Naive thymus-derived CD8-positive, alpha-beta T cell (primary cell): ENCODE data around the gene HEATR5B. TPM values are rescaled to one million over a fixed set of nuclear protein-coding genes. Genes with fewer than 3 reads are reported as not detected.

Experiments used
- ATAC-seq, 2 donors: fragments of 150-1000 bp; cut with Tn5 transposase in 1 of 2; sonication (Bioruptor Pico), chemical (Tn5 transposase) in 1 of 2; 1 replicate in 1 of 2; 2 replicates in 1 of 2; pipeline ENCODE4 v1.10.0; 2021; ENCODE audit warnings: mild to moderate bottlenecking in 2 of 2, moderate library complexity in 2 of 2
- POLR2A ChIA-PET: fragments of 350-600 bp; sonication (Branson Sonifier 250); formaldehyde crosslinking; loops from one replicate; lab custom pipeline; 2021; ENCODE audit warnings: antibody characterized with exemption; lab: Charles Lee
- DNase-seq, 10 donors: peaks; one replicate each; pipeline versions ENCODE4 v3.0.0 to v3.0.0-alpha.2; 2020 to 2022
- H3K27ac Mint-ChIP-seq, 10 donors: one replicate each; pipeline ENCODE4 v1.8.0; 2020 to 2022; ENCODE audit warnings: mild to moderate bottlenecking in 10 of 10, mixed read lengths in 10 of 10, moderate library complexity in 4 of 10, inconsistent platforms in 1 of 10
- H3K27me3 Mint-ChIP-seq, 5 donors: one replicate each; pipeline ENCODE4 v1.8.0; 2021 to 2022; ENCODE audit warnings: mixed read lengths in 5 of 5
- H3K36me3 Mint-ChIP-seq, 3 donors: one replicate each; pipeline ENCODE4 v1.8.0; 2020 to 2022; ENCODE audit warnings: mixed read lengths in 3 of 3, mild to moderate bottlenecking in 2 of 3, inconsistent platforms in 1 of 3
- H3K4me1 Mint-ChIP-seq, 4 donors: one replicate each; pipeline ENCODE4 v1.8.0; 2021 to 2022; ENCODE audit warnings: mixed read lengths in 4 of 4
- H3K4me3 Mint-ChIP-seq, 10 donors: one replicate each; pipeline ENCODE4 v1.8.0; 2020 to 2022; ENCODE audit warnings: mild to moderate bottlenecking in 10 of 10, mixed read lengths in 10 of 10, moderate library complexity in 6 of 10, inconsistent platforms in 1 of 10
- H3K9me3 Mint-ChIP-seq, 9 donors: one replicate each; pipeline ENCODE4 v1.8.0; 2020 to 2022; ENCODE audit warnings: mixed read lengths in 9 of 9, mild to moderate bottlenecking in 3 of 9, inconsistent platforms in 1 of 9, moderate library complexity in 1 of 9
- polyA plus RNA-seq, 3 donors: library from polyadenylated mRNA; unstranded; fragments of 300-500 nt; fragmentation: Illumina TruSeq; gene quantifications; one replicate each; pipeline ENCODE4 v1.2.3, GENCODE V29; 2021
- total RNA-seq, 8 experiments: library from RNA in 2 of 8; stranded (reverse) in 2 of 8; gene quantifications; one replicate each; pipeline ENCODE4 v1.2.3 and lab custom pipeline; 2021 to 2026

HEATR5B gene
- total and polyA plus RNA-seq, 5 experiments from 2014 or later: 5.1 to 40.2 (median 10.1) TPM

- ATAC-seq (no peak), DNase-seq (peak in 2 of 10 donors; percentile 4 to 11)
- Mint-ChIP-seq H3K27ac (peak overlapping the region; percentile 97 to 100 (median 98)), H3K4me1 (peaks cover 25 to 48% (median 40%) of the 10 kb centered on the region in 4 donors), H3K4me3 (peak overlapping the region; percentile 87 to 98 (median 94)), H3K36me3 (peaks cover 0 to 5% (median 0%) of the 10 kb centered on the region in 3 donors), H3K9me3 (no peaks in the 10 kb centered on the region), H3K27me3 (peaks cover 0 to 3% (median 0%) of the 10 kb centered on the region in 5 donors)
- POLR2A ChIA-PET: interaction anchor here (0.6 to 1.7 kb wide), 10 partner anchors 15 to 1784 kb away, joined by 3 to 13 read pairs (median 4); partner anchors contain the start of genes ATL2 and SRSF7
Measured at GRCh38 chr2:36967236-36967876, 116.8 kb downstream of the HEATR5B start.

GRCh38 chr2:36966370-36967235 lies 117.6 kb downstream of the HEATR5B start, which contains the start of gene STRN:
Gene STRN, minus strand, starts transcription at chr2:36966536. Its CDS starts 73 bp downstream, at chr2:36966463.
- peak within 1 kb of the TSS; percentile 97 to 100 (median 98) for H3K27ac Mint-ChIP-seq
- H3K4me1 Mint-ChIP-seq: peaks cover 33 to 55% (median 47%) of the 10 kb centered on the region in 4 donors
- H3K27me3 Mint-ChIP-seq: peaks cover 0 to 3% (median 0%) of the 10 kb centered on the region in 5 donors
- H3K36me3 Mint-ChIP-seq: peaks cover 0 to 10% (median 0%) of the 10 kb centered on the region in 3 donors
- H3K9me3 Mint-ChIP-seq: no peaks in the 10 kb centered on the region
- peak within 1 kb of the TSS; percentile 92 to 98 (median 97) for H3K4me3 Mint-ChIP-seq
- POLR2A ChIA-PET: interaction anchor here (0.6 to 1.7 kb wide), 14 partner anchors 16 to 1785 kb away, joined by 3 to 13 read pairs (median 4); partner anchors contain the start of genes ATL2, CEBPZ, GPATCH11 and HEATR5B
- DNase-seq: peak; percentile 94 to 99 (median 98)
- ATAC-seq: peak; percentile 88 to 90

- Mint-ChIP-seq H3K27ac (peak overlapping the region; percentile 86 to 97 (median 94)), H3K4me3 (peak overlapping the region; percentile 92 to 98 (median 96)), H3K36me3 (peaks cover 0 to 10% (median 0%) of the 10 kb centered on the region in 3 donors), H3K4me1 (peaks cover 36 to 63% (median 52%) of the 10 kb centered on the region in 4 donors), H3K27me3 (peaks cover 0 to 3% (median 0%) of the 10 kb centered on the region in 5 donors), H3K9me3 (no peaks in the 10 kb centered on the region)
- ATAC-seq (peak in 1 of 2 donors; percentile 10), DNase-seq (peak in 5 of 10 donors; percentile 4 to 22 (median 15))
- POLR2A ChIA-PET: interaction anchor here (0.9 to 1.7 kb wide), 9 partner anchors 17 to 1786 kb away, joined by 3 to 13 read pairs (median 4); partner anchors contain the start of genes ATL2, CEBPZ, GPATCH11 and HEATR5B
Measured at GRCh38 chr2:36965751-36966369, 118.3 kb downstream of the HEATR5B start.

- Mint-ChIP-seq H3K4me1 (peaks cover 39 to 68% (median 55%) of the 10 kb centered on the region in 4 donors), H3K9me3 (no peaks in the 10 kb centered on the region), H3K27me3 (peaks cover 0 to 3% (median 0%) of the 10 kb centered on the region in 5 donors), H3K36me3 (peaks cover 0 to 10% (median 0%) of the 10 kb centered on the region in 3 donors), H3K27ac (peak overlapping the region; percentile 86 to 97 (median 94)), H3K4me3 (peak overlapping the region; percentile 92 to 98 (median 96))
- no peak for ATAC-seq
- no peak for DNase-seq
- POLR2A ChIA-PET: no interaction called here
Measured at GRCh38 chr2:36965206-36965605, 119.0 kb downstream of the HEATR5B start.

- Mint-ChIP-seq H3K27me3 (peaks cover 0 to 3% (median 0%) of the 10 kb centered on the region in 5 donors), H3K27ac (peak overlapping the region in 6 of 10 donors; percentile 3 to 96 (median 80)), H3K4me1 (peaks cover 41 to 74% (median 58%) of the 10 kb centered on the region in 4 donors), H3K36me3 (peaks cover 0 to 10% (median 0%) of the 10 kb centered on the region in 3 donors), H3K4me3 (peak overlapping the region; percentile 92 to 98 (median 96)), H3K9me3 (no peaks in the 10 kb centered on the region)
- POLR2A ChIA-PET: no interaction called here
- ATAC-seq (no peak), DNase-seq (no peak)
Measured at GRCh38 chr2:36964496-36965058, 119.6 kb downstream of the HEATR5B start.

GRCh38 chr2:36963734-36964133 lies 120.4 kb downstream of the HEATR5B start:
- Mint-ChIP-seq H3K4me1 (peaks cover 41 to 78% (median 65%) of the 10 kb centered on the region in 4 donors), H3K9me3 (no peaks in the 10 kb centered on the region), H3K27me3 (peaks cover 0 to 3% (median 0%) of the 10 kb centered on the region in 5 donors), H3K27ac (peak overlapping the region in 1 of 10 donors; percentile 22), H3K36me3 (peaks cover 0 to 16% (median 0%) of the 10 kb centered on the region in 3 donors), H3K4me3 (peak overlapping the region in 5 of 10 donors; percentile 47 to 95 (median 55))
- POLR2A ChIA-PET: no interaction called here
- DNase-seq (no peak), ATAC-seq (no peak)

- Mint-ChIP-seq H3K27ac (peak overlapping the region in 2 of 10 donors; percentile 30 to 44), H3K9me3 (no peaks in the 10 kb centered on the region), H3K4me3 (peak overlapping the region in 2 of 10 donors; percentile 7 to 23), H3K36me3 (peaks cover 0 to 22% (median 0%) of the 10 kb centered on the region in 3 donors), H3K4me1 (peaks cover 48 to 84% (median 71%) of the 10 kb centered on the region in 4 donors), H3K27me3 (peaks cover 0 to 3% (median 0%) of the 10 kb centered on the region in 5 donors)
- DNase-seq (no peak), ATAC-seq (no peak)
- POLR2A ChIA-PET: no interaction called here
Measured at GRCh38 chr2:36963106-36963505, 121.1 kb downstream of the HEATR5B start.

GRCh38 chr2:36960773-36961172 lies 123.4 kb downstream of the HEATR5B start:
- no peak for DNase-seq
- peak overlapping the region in 1 of 10 donors; percentile 54 for H3K27ac Mint-ChIP-seq
- peaks cover 42 to 78% (median 72%) of the 10 kb centered on the region in 4 donors for H3K4me1 Mint-ChIP-seq
- no peak overlapping the region for H3K4me3 Mint-ChIP-seq
- H3K27me3 Mint-ChIP-seq: no peaks in the 10 kb centered on the region
- peaks cover 0 to 29% (median 0%) of the 10 kb centered on the region in 3 donors for H3K36me3 Mint-ChIP-seq
- no peaks in the 10 kb centered on the region for H3K9me3 Mint-ChIP-seq
- POLR2A ChIA-PET: no interaction called here
- no peak for ATAC-seq

- peaks cover 41 to 77% (median 72%) of the 10 kb centered on the region in 4 donors for H3K4me1 Mint-ChIP-seq
- H3K9me3 Mint-ChIP-seq: no peaks in the 10 kb centered on the region
- DNase-seq (no peak), ATAC-seq (no peak)
- H3K27me3 Mint-ChIP-seq: no peaks in the 10 kb centered on the region
- POLR2A ChIA-PET: no interaction called here
- peaks cover 0 to 29% (median 0%) of the 10 kb centered on the region in 3 donors for H3K36me3 Mint-ChIP-seq
- peak overlapping the region in 2 of 10 donors; percentile 19 to 22 for H3K27ac Mint-ChIP-seq
- no peak overlapping the region for H3K4me3 Mint-ChIP-seq
Measured at GRCh38 chr2:36960005-36960675, 124.0 kb downstream of the HEATR5B start.

- no peaks in the 10 kb centered on the region for H3K9me3 Mint-ChIP-seq
- peaks cover 0 to 30% (median 6%) of the 10 kb centered on the region in 3 donors for H3K36me3 Mint-ChIP-seq
- H3K4me3 Mint-ChIP-seq: no peak overlapping the region
- no peaks in the 10 kb centered on the region for H3K27me3 Mint-ChIP-seq
- no peak for ATAC-seq
- H3K27ac Mint-ChIP-seq: peak overlapping the region in 1 of 10 donors; percentile 35
- H3K4me1 Mint-ChIP-seq: peaks cover 25 to 59% (median 57%) of the 10 kb centered on the region in 4 donors
- DNase-seq: no peak
- POLR2A ChIA-PET: no interaction called here
Measured at GRCh38 chr2:36954977-36955607, 129.1 kb downstream of the HEATR5B start.
